Ammon's horn (tissue), 1 donor: ENCODE results near the gene ACOT11.
A peak's percentile ranks its signal among the peaks of the same experiment; 100 is the strongest.
"Not testable (repeated sequence)": the region's sequence is repeated elsewhere in the genome, so short reads cannot be mapped to it uniquely, and the experiment has no call there.

Source experiments
- DNase-seq: peaks from one replicate; pipeline ENCODE4 v3.0.0-alpha.2; 2016; ENCODE audit warnings: low spot score

Gene ACOT11

GRCh38 chr1:54547601-54548388 is at the start of gene ACOT11:
TSS of gene ACOT11 (plus strand) at chr1:54548228. CDS start at chr1:54548310, 82 bp downstream.
- peak; percentile 92 for DNase-seq

- DNase-seq: no peak
Observed at GRCh38 chr1:54498383-54499096, 49.5 kb upstream of the ACOT11 start.

- DNase-seq: no peak
Observed at GRCh38 chr1:54499097-54499359, 49.0 kb upstream of the ACOT11 start.

GRCh38 chr1:54499360-54500106 is 48.5 kb upstream of the ACOT11 start:
- DNase-seq: peak; percentile 38

- no peak for DNase-seq
Observed at GRCh38 chr1:54500107-54500431, 48.0 kb upstream of the ACOT11 start.

GRCh38 chr1:54501849-54502248 is 46.2 kb upstream of the ACOT11 start:
- no peak for DNase-seq

GRCh38 chr1:54502342-54502741 is 45.7 kb upstream of the ACOT11 start:
- DNase-seq: no peak

GRCh38 chr1:54506594-54506993 is 41.4 kb upstream of the ACOT11 start:
- no peak for DNase-seq

- DNase-seq: no peak
Observed at GRCh38 chr1:54507033-54507870, 40.8 kb upstream of the ACOT11 start.

GRCh38 chr1:54510715-54511270 is 37.2 kb upstream of the ACOT11 start:
- DNase-seq: no peak

- not testable (repeated sequence) for DNase-seq
Observed at GRCh38 chr1:54513921-54514580, 34.0 kb upstream of the ACOT11 start.

GRCh38 chr1:54516249-54516920 is 31.6 kb upstream of the ACOT11 start:
- DNase-seq: no peak

GRCh38 chr1:54517496-54517895 is 30.5 kb upstream of the ACOT11 start:
- DNase-seq: peak; percentile 59

- DNase-seq: no peak
Observed at GRCh38 chr1:54518489-54518888, 29.5 kb upstream of the ACOT11 start.

GRCh38 chr1:54519709-54520108 is 28.3 kb upstream of the ACOT11 start:
- no peak for DNase-seq

GRCh38 chr1:54520631-54521321 is 27.3 kb upstream of the ACOT11 start:
- no peak for DNase-seq

- DNase-seq: not testable (repeated sequence)
Observed at GRCh38 chr1:54526565-54526964, 21.5 kb upstream of the ACOT11 start.

GRCh38 chr1:54528613-54529012 is 19.4 kb upstream of the ACOT11 start:
- no peak for DNase-seq

GRCh38 chr1:54532033-54532432 is 16.0 kb upstream of the ACOT11 start:
- DNase-seq: no peak

GRCh38 chr1:54536656-54537055 is 11.4 kb upstream of the ACOT11 start:
- DNase-seq: not testable (repeated sequence)
